Skeletal muscle tissue (tissue), 4 donors: ENCODE data around the gene EID3. TPM values are rescaled to one million over a fixed set of nuclear protein-coding genes. Genes with fewer than 3 reads are reported as not detected.
"Not testable (repeated sequence)": the region's sequence is repeated elsewhere in the genome, so short reads cannot be mapped to it uniquely, and the experiment has no call there.

ENCODE experiments used
- H3K27ac ChIP-seq: one replicate; pipeline ENCODE4 v1.7.0; 2013; ENCODE audit warnings: mild to moderate bottlenecking, low read depth, low read length, inconsistent platforms
- H3K27me3 ChIP-seq, 3 donors: one replicate each; pipeline ENCODE4 v1.7.0; 2013; ENCODE audit warnings: low read length in 3 of 3; ENCODE audit not compliant: control insufficient read depth in 3 of 3, insufficient read depth in 3 of 3
- H3K36me3 ChIP-seq, 3 donors: one replicate each; pipeline ENCODE4 v1.7.0; 2013; ENCODE audit warnings: low read length in 3 of 3; ENCODE audit not compliant: control insufficient read depth in 3 of 3, insufficient read depth in 3 of 3
- H3K4me1 ChIP-seq, 3 donors: one replicate each; pipeline ENCODE4 v1.7.0; 2013; ENCODE audit warnings: low read length in 3 of 3, mild to moderate bottlenecking in 3 of 3; ENCODE audit not compliant: control insufficient read depth in 3 of 3, insufficient read depth in 3 of 3
- H3K4me3 ChIP-seq, 3 donors: one replicate each; pipeline ENCODE4 v1.7.0; 2013; ENCODE audit warnings: low read length in 3 of 3
- H3K9ac ChIP-seq, 3 donors: one replicate each; pipeline ENCODE4 v1.7.0; 2013; ENCODE audit warnings: low read length in 3 of 3, mild to moderate bottlenecking in 3 of 3, moderate library complexity in 2 of 3, low read depth in 1 of 3
- H3K9me3 ChIP-seq, 3 donors: one replicate each; pipeline ENCODE4 v1.7.0; 2013; ENCODE audit warnings: low read length in 3 of 3; ENCODE audit not compliant: control insufficient read depth in 3 of 3
- total RNA-seq: library from RNA; depleted of rRNA; stranded (reverse); fragments of >200 nt; gene quantifications from one replicate; pipeline ENCODE4 v1.2.3, GENCODE V29; 2014
- donor health status: Osteomylitis.

Gene EID3
- total RNA-seq, 1 donor from 2014 or later: 2.1 TPM

GRCh38 chr12:104288635-104289274 lies 14.8 kb upstream of the EID3 start:
- Histone ChIP-seq H3K9me3 (no peaks in the 10 kb centered on the region), H3K27ac (peak overlapping the region; percentile 95), H3K27me3 (no peaks in the 10 kb centered on the region), H3K36me3 (peaks cover 8 to 19% (median 15%) of the 10 kb centered on the region in 3 donors), H3K9ac (peak overlapping the region; percentile 94 to 97 (median 97)), H3K4me3 (peak overlapping the region; percentile 91 to 95 (median 92)), H3K4me1 (peaks cover 20 to 30% (median 25%) of the 10 kb centered on the region in 3 donors)

DNA sequence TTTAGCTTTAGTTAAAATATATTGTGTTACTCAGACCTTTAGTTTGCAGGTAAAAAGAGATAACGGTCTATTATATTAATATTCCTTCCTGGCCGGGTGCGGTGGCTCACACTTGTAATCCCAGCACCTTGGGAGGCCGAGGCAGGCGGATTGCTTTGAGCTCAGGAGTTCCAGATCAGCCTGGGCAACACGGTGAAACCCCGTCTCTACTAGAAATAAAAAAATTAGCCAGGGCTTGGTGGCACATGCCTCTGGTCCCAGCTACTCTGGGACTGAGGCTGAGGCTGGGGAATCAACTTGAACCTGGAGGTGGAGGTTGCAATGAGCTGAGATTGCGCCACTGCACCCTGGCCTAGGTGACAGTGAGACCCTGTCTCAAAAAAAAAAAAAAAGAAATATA lies 13.2 kb upstream of the EID3 start:
- H3K4me1 ChIP-seq: peaks cover 22 to 36% (median 25%) of the 10 kb centered on the region in 3 donors
- H3K9me3 ChIP-seq: no peaks in the 10 kb centered on the region
- peaks cover 8 to 21% (median 21%) of the 10 kb centered on the region in 3 donors for H3K36me3 ChIP-seq
- H3K4me3 ChIP-seq: no peak overlapping the region
- no peak overlapping the region for H3K27ac ChIP-seq
- H3K9ac ChIP-seq: no peak overlapping the region
- H3K27me3 ChIP-seq: no peaks in the 10 kb centered on the region

DNA sequence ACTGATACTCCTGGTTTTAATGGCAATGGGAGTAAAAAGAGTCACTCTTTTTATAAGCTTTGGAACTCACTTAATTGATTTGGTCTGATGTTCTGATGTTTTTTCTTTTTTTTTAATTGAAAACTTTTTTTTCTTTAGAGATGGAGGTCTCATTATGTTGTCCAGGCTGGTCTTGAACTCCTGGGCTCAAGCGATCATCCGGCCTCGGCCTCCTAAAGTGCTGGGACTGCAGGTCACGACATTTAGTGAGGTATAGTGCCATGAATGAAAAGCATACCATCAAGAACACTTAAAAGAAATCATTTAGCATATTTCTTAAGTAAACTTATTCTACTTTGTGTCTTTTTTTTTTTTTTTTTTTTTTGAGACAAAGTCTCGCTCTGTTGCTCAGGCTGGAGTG lies 12.7 kb upstream of the EID3 start:
- Histone ChIP-seq H3K36me3 (peaks cover 8 to 24% (median 23%) of the 10 kb centered on the region in 3 donors), H3K4me1 (peaks cover 22 to 39% (median 25%) of the 10 kb centered on the region in 3 donors), H3K9ac (no peak overlapping the region), H3K4me3 (no peak overlapping the region), H3K27ac (no peak overlapping the region), H3K9me3 (no peaks in the 10 kb centered on the region), H3K27me3 (no peaks in the 10 kb centered on the region)

GRCh38 chr12:104291867-104292524 lies 11.5 kb upstream of the EID3 start:
- no peak overlapping the region for H3K9ac ChIP-seq
- H3K4me1 ChIP-seq: peaks cover 16 to 33% (median 18%) of the 10 kb centered on the region in 3 donors
- no peaks in the 10 kb centered on the region for H3K27me3 ChIP-seq
- peaks cover 8 to 30% (median 26%) of the 10 kb centered on the region in 3 donors for H3K36me3 ChIP-seq
- H3K4me3 ChIP-seq: no peak overlapping the region
- no peaks in the 10 kb centered on the region for H3K9me3 ChIP-seq
- H3K27ac ChIP-seq: no peak overlapping the region

DNA sequence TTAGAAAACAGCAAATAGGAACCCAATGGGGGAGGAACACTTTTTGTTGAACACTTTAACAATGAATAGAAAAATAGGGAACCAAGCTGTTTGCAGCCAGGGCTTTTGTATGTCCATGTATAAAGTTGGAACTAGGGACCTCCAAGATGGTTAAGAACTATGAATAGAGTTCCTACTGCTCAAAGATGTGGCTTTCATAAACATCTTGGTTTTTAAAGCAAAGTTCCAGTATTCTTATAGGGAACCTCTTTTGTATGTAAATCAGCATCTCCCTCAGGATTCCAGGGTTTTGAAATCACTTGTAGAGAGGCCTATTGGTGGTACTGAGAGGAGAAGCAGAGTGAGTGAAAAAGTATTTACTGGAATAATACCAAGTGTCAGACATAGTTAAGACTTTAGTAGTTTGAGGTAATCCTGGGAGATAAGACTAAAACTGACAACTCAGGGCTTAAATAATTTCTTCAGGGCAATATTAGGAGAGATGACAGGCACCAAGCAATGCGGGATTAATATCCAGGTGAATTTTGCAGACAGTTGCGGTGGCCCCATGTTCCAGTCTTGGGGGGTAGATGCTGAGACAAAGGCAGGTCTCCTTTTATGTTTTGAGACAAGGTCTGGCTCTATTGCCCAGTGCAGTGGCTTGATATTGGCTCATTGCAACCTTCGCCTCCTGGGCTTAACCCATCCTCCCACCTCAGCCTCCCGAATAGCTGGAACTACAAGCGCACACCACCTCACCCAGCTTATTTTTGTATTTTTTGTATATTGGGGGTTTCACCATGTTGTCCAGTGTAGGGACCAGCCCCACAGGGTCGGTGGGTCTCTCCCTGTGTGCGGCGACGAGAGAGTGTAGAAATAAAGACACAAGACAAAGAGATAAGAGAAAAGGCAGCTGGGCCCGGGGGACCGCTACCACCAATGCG lies 10.4 kb upstream of the EID3 start:
- Histone ChIP-seq H3K9me3 (no peaks in the 10 kb centered on the region), H3K36me3 (peaks cover 8 to 30% (median 29%) of the 10 kb centered on the region in 3 donors), H3K27me3 (no peaks in the 10 kb centered on the region), H3K27ac (no peak overlapping the region), H3K9ac (no peak overlapping the region), H3K4me1 (peaks cover 13 to 30% (median 18%) of the 10 kb centered on the region in 3 donors), H3K4me3 (no peak overlapping the region)

DNA sequence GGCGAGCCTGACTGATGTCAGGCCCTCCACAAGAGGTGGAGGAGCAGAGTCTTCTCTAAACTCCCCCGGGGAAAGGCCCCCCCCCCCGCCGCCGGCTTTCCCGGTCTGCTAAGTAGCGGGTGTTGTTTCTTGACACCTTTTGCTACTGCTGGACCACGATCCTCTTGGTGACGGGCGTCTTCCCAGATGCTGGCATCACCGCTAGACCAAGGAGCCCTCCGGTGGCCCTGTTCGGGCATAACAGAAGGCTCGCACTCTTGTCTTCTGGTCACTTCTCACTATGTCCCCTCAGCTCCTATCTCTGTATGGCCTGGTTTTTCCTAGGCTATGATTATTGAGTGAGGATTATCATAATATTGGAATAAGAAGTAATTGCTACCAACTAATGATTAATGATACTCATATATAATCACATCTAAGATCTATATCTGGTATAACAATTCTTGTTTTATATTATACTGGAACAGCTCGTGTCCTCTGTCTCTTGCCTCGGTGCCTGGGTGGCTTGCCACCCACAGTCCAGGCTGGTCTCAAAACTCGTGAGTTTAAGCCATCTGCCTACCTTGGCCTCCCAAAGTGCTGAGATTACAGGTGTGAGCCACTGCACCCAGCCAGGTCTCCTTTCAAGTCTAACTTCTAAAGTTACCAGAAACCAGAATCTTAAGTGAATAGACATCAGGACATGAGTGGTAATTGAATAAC lies 9.2 kb upstream of the EID3 start:
- Histone ChIP-seq H3K36me3 (peaks cover 8 to 30% (median 29%) of the 10 kb centered on the region in 3 donors), H3K4me1 (peaks cover 7 to 24% (median 11%) of the 10 kb centered on the region in 3 donors)
- not testable (repeated sequence) for H3K9ac ChIP-seq, H3K27me3 ChIP-seq, H3K27ac ChIP-seq, H3K9me3 ChIP-seq, H3K4me3 ChIP-seq

GRCh38 chr12:104294927-104295668 lies 8.4 kb upstream of the EID3 start:
- no peaks in the 10 kb centered on the region for H3K9me3 ChIP-seq
- no peaks in the 10 kb centered on the region for H3K27me3 ChIP-seq
- H3K4me1 ChIP-seq: peaks cover 2 to 18% (median 5%) of the 10 kb centered on the region in 3 donors
- no peak overlapping the region for H3K27ac ChIP-seq
- H3K4me3 ChIP-seq: no peak overlapping the region
- peaks cover 8 to 30% (median 29%) of the 10 kb centered on the region in 3 donors for H3K36me3 ChIP-seq
- no peak overlapping the region for H3K9ac ChIP-seq

- Histone ChIP-seq H3K4me3 (no peak overlapping the region), H3K9ac (no peak overlapping the region), H3K9me3 (no peaks in the 10 kb centered on the region), H3K4me1 (peaks cover 2 to 24% (median 5%) of the 10 kb centered on the region in 3 donors), H3K27me3 (no peaks in the 10 kb centered on the region), H3K27ac (no peak overlapping the region), H3K36me3 (peaks cover 5 to 30% (median 26%) of the 10 kb centered on the region in 3 donors)
Measured at GRCh38 chr12:104295954-104296353, 7.6 kb upstream of the EID3 start.

DNA sequence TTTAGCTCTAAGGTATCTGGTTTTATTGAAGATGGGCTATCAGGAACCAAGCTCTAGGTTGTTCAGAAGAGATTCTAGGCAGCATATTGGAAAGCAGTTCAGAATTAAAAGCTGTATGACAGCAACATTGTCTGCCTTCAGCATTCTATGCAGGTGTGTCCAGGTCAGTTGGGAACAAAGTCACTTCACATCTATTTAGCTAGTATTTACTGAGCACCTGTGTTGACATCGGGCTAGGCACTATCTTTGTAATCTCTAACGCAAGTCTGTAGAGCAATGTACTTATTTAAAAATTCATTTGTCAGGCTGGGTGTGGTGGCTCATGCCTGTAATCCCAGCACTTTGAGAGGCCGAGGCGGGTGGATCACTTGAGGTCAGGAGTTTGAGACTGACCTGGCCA lies 6.8 kb upstream of the EID3 start:
- H3K9me3 ChIP-seq: no peaks in the 10 kb centered on the region
- peaks cover 2 to 25% (median 5%) of the 10 kb centered on the region in 3 donors for H3K4me1 ChIP-seq
- peaks cover 2 to 27% (median 25%) of the 10 kb centered on the region in 3 donors for H3K36me3 ChIP-seq
- H3K27ac ChIP-seq: no peak overlapping the region
- no peak overlapping the region for H3K4me3 ChIP-seq
- H3K9ac ChIP-seq: no peak overlapping the region
- no peaks in the 10 kb centered on the region for H3K27me3 ChIP-seq
